Naive thymus-derived CD8-positive, alpha-beta T cell (primary cell): ENCODE data around the gene MAGED4B. TPM values are rescaled to one million over a fixed set of nuclear protein-coding genes. Genes with fewer than 3 reads are reported as not detected.
A peak's percentile ranks its signal among the peaks of the same experiment; 100 is the strongest.
"Not testable (repeated sequence)": the region's sequence is repeated elsewhere in the genome, so short reads cannot be mapped to it uniquely, and the experiment has no call there.

ENCODE experiments used
- ATAC-seq, 2 donors: fragments of 150-1000 bp; cut with Tn5 transposase in 1 of 2; sonication (Bioruptor Pico), chemical (Tn5 transposase) in 1 of 2; 1 replicate in 1 of 2; 2 replicates in 1 of 2; pipeline ENCODE4 v1.10.0; 2021; ENCODE audit warnings: mild to moderate bottlenecking in 2 of 2, moderate library complexity in 2 of 2
- POLR2A ChIA-PET: fragments of 350-600 bp; sonication (Branson Sonifier 250); formaldehyde crosslinking; loops from one replicate; lab custom pipeline; 2021; ENCODE audit warnings: antibody characterized with exemption; lab: Charles Lee
- DNase-seq, 10 donors: peaks; one replicate each; pipeline versions ENCODE4 v3.0.0 to v3.0.0-alpha.2; 2020 to 2022
- H3K27ac Mint-ChIP-seq, 10 donors: one replicate each; pipeline ENCODE4 v1.8.0; 2020 to 2022; ENCODE audit warnings: mild to moderate bottlenecking in 10 of 10, mixed read lengths in 10 of 10, moderate library complexity in 4 of 10, inconsistent platforms in 1 of 10
- H3K27me3 Mint-ChIP-seq, 5 donors: one replicate each; pipeline ENCODE4 v1.8.0; 2021 to 2022; ENCODE audit warnings: mixed read lengths in 5 of 5
- H3K36me3 Mint-ChIP-seq, 3 donors: one replicate each; pipeline ENCODE4 v1.8.0; 2020 to 2022; ENCODE audit warnings: mixed read lengths in 3 of 3, mild to moderate bottlenecking in 2 of 3, inconsistent platforms in 1 of 3
- H3K4me1 Mint-ChIP-seq, 4 donors: one replicate each; pipeline ENCODE4 v1.8.0; 2021 to 2022; ENCODE audit warnings: mixed read lengths in 4 of 4
- H3K4me3 Mint-ChIP-seq, 10 donors: one replicate each; pipeline ENCODE4 v1.8.0; 2020 to 2022; ENCODE audit warnings: mild to moderate bottlenecking in 10 of 10, mixed read lengths in 10 of 10, moderate library complexity in 6 of 10, inconsistent platforms in 1 of 10
- H3K9me3 Mint-ChIP-seq, 9 donors: one replicate each; pipeline ENCODE4 v1.8.0; 2020 to 2022; ENCODE audit warnings: mixed read lengths in 9 of 9, mild to moderate bottlenecking in 3 of 9, inconsistent platforms in 1 of 9, moderate library complexity in 1 of 9
- polyA plus RNA-seq, 3 donors: library from polyadenylated mRNA; unstranded; fragments of 300-500 nt; fragmentation: Illumina TruSeq; gene quantifications; one replicate each; pipeline ENCODE4 v1.2.3, GENCODE V29; 2021
- total RNA-seq, 8 experiments: library from RNA in 2 of 8; stranded (reverse) in 2 of 8; gene quantifications; one replicate each; pipeline ENCODE4 v1.2.3 and lab custom pipeline; 2021 to 2026

MAGED4B gene
- total RNA-seq (1 to 10 TPM; 2.2 to 3.5 TPM), polyA plus RNA-seq (1 to 10 TPM; 1.2 to 2.6 (median 2.0) TPM), total RNA-seq (lab: John Stamatoyannopoulos, UW) (0 reads per million in 6 experiments)

GRCh38 chrX:52068666-52069640, at the start of gene MAGED4B:
Gene MAGED4B, minus strand, starts transcription at chrX:52069183. Its CDS starts 1,011 bp downstream, at chrX:52068172.
- H3K4me3 Mint-ChIP-seq, H3K4me1 Mint-ChIP-seq, POLR2A ChIA-PET, H3K27me3 Mint-ChIP-seq, H3K9me3 Mint-ChIP-seq, DNase-seq, H3K36me3 Mint-ChIP-seq, H3K27ac Mint-ChIP-seq: not testable (repeated sequence)
- peak; percentile 39 to 44 for ATAC-seq

DNA sequence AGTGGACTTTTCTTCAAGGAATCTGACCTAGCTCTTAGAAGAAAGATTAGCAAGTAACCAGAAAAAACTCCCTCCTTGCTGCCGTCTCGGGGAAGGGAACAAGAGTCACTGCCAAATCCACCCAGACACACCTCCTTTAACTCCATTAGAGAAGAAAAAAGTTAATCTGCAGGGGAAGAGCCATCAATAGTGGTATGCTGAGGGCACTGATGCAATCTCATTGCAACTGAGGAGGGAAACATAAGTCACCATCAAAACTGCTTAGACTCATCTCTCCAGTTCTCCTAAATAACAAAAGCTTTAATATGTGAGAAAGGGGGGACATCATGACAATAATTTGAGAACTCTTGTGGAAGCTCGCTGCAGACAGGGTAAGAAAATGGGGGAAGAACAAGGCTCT, 49.3 kb upstream of the MAGED4B start:
- peaks cover 0 to 5% (median 0%) of the 10 kb centered on the region in 3 donors for H3K36me3 Mint-ChIP-seq
- no peak for DNase-seq
- no peak for ATAC-seq
- POLR2A ChIA-PET: no interaction called here
- H3K27ac Mint-ChIP-seq: no peak overlapping the region
- H3K9me3 Mint-ChIP-seq: peaks cover 0 to 14% (median 0%) of the 10 kb centered on the region in 9 donors
- peaks cover 3 to 10% (median 7%) of the 10 kb centered on the region in 5 donors for H3K27me3 Mint-ChIP-seq
- H3K4me3 Mint-ChIP-seq: no peak overlapping the region
- no peaks in the 10 kb centered on the region for H3K4me1 Mint-ChIP-seq

DNA sequence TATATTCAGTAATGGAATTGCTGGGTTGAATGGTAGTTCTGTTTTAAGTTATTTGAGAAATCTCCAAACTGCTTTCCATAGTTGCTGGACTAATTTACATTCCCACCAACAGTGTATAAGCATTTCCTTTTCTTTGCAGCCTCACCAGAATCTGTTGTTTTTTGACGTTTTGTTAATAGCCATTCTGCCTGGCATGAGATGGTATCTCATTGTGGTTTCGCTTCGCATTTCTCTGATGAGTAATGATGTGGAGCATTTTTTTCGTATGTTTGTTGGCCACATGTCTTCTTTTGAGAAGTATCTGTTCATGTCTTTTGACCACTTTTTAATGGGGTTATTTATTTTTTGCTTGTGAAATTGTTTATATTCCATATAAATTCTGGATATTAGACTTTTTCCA, 13.6 kb upstream of the MAGED4B start:
- Mint-ChIP-seq H3K36me3 (no peaks in the 10 kb centered on the region), H3K4me3 (no peak overlapping the region), H3K9me3 (peaks cover 0 to 7% (median 0%) of the 10 kb centered on the region in 9 donors), H3K27me3 (peaks cover 0 to 5% (median under 1%) of the 10 kb centered on the region in 5 donors), H3K27ac (no peak overlapping the region), H3K4me1 (peaks cover 0 to 22% (median 0%) of the 10 kb centered on the region in 4 donors)
- POLR2A ChIA-PET: no interaction called here
- ATAC-seq (no peak), DNase-seq (no peak)

DNA sequence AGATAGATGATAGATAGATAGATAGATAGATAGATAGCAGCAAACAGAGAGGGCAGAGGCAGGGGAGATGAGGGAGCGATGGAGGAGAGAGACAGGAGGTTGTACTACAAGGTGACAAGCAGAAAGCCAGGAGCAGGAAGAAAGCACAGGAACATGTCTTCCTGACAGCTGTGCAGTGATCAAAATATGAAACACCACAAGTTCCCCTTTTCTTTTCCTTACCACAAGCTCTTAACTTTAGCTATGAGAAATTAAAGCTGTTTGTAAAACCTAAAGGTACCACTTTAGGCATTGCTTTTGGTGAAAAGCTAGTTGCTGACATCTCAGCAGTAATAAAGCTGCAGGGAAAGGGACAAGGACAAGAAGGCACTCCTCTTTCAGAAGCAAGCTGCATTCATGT, 9.1 kb upstream of the MAGED4B start:
- no peak overlapping the region for H3K4me3 Mint-ChIP-seq
- H3K4me1 Mint-ChIP-seq: peaks cover 0 to 23% (median 0%) of the 10 kb centered on the region in 4 donors
- H3K27me3 Mint-ChIP-seq: peaks cover 0 to 7% (median 0%) of the 10 kb centered on the region in 5 donors
- DNase-seq: no peak
- no peak for ATAC-seq
- POLR2A ChIA-PET: no interaction called here
- no peaks in the 10 kb centered on the region for H3K9me3 Mint-ChIP-seq
- H3K36me3 Mint-ChIP-seq: no peaks in the 10 kb centered on the region
- no peak overlapping the region for H3K27ac Mint-ChIP-seq

DNA sequence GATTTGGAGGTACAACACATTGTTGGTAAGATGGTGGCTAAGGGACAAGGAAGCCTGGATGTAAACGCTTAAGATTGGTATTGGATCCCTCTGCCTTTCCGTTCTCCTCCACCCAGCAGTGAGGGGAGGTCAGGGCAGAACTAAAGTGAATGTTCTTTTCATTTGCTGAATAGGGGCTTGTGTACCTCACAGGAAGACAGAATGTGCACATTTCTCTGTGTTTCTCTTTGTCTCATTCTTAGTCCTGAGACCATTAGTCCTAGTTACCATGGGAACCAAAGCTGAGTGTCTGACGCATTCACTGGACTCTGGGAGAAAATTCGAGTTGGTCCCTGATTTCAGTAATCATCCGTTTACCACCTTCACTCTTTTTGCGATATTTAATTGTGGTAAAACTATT, 26.7 kb downstream of the MAGED4B start:
- H3K36me3 Mint-ChIP-seq, H3K27me3 Mint-ChIP-seq, H3K27ac Mint-ChIP-seq, ATAC-seq, H3K4me1 Mint-ChIP-seq, H3K9me3 Mint-ChIP-seq, H3K4me3 Mint-ChIP-seq, DNase-seq, POLR2A ChIA-PET: not testable (repeated sequence)

DNA sequence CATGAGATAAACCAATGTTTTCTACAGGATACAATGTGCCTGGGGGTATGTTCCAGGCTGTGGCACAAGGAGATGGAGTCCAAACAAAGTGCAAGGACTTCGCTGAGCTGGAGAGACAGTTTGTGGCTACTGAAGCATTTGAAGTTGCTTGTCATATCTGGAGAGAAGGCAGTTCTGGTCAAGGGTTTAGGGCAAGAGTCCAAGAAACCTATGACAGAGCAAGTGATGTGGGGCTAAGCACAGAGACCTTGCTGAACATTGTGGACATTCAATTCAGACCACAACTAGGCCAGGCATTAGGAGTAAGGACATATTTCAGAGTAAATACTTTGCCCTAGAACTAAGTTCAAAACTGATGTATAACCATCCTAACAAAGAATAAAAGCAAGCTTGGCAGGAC, 34.8 kb downstream of the MAGED4B start:
- ATAC-seq (no peak), DNase-seq (no peak)
- Mint-ChIP-seq H3K27me3 (peaks cover 0 to 4% (median 1%) of the 10 kb centered on the region in 5 donors), H3K4me1 (peaks cover 0 to 1% (median 0%) of the 10 kb centered on the region in 4 donors), H3K4me3 (no peak overlapping the region), H3K36me3 (no peaks in the 10 kb centered on the region), H3K27ac (no peak overlapping the region), H3K9me3 (no peaks in the 10 kb centered on the region)
- POLR2A ChIA-PET: no interaction called here

GRCh38 chrX:52031371-52031770, 37.6 kb downstream of the MAGED4B start:
- DNase-seq (no peak), ATAC-seq (no peak)
- Mint-ChIP-seq H3K9me3 (peaks cover 0 to 4% (median 0%) of the 10 kb centered on the region in 9 donors), H3K27me3 (peaks cover 0 to 23% (median 7%) of the 10 kb centered on the region in 5 donors), H3K36me3 (no peaks in the 10 kb centered on the region), H3K4me1 (no peaks in the 10 kb centered on the region), H3K27ac (no peak overlapping the region), H3K4me3 (no peak overlapping the region)
- POLR2A ChIA-PET: no interaction called here

DNA sequence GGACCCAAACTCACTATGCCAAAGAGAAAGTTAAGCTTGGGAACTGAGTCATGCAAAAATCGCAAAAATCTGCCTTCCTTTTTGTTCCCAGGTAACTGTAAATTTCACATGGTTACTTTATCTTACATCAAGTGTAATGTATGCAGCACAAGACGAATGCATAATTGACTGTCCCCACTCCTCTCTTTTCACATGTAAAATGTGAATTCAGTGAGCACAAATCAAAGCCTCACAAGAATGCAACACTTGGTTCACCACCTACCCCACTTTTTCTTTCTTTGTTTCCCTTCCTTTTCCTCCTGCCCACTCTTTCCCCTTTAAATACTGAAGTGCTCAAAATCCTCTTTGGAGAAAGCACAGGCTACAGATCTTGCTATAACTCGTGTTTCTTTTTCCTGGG, 53.2 kb downstream of the MAGED4B start:
- Mint-ChIP-seq H3K4me1 (peaks cover 0 to 4% (median 0%) of the 10 kb centered on the region in 4 donors), H3K27ac (no peak overlapping the region), H3K4me3 (no peak overlapping the region), H3K36me3 (no peaks in the 10 kb centered on the region), H3K27me3 (peaks cover 0 to 12% (median 4%) of the 10 kb centered on the region in 5 donors), H3K9me3 (peaks cover 0 to 1% (median 0%) of the 10 kb centered on the region in 9 donors)
- ATAC-seq (no peak), DNase-seq (no peak)
- POLR2A ChIA-PET: no interaction called here

Other genes with a start within 250 kb of the MAGED4B start
- 10 to 100 TPM; 38.6 to 40.5 TPM for gene MAGED1, start 175.6 kb downstream of the MAGED4B start, total RNA-seq
- gene MAGED1, start 175.6 kb downstream of the MAGED4B start, polyA plus RNA-seq: 10 to 100 TPM; 48.7 to 81.9 (median 49.9) TPM
- 1 to 10 TPM; 1.4 to 1.5 TPM for gene MAGED4, start 115.7 kb upstream of the MAGED4B start, total RNA-seq
- 1 to 10 TPM; 1.5 to 2.2 (median 1.7) TPM for gene MAGED4, start 115.7 kb upstream of the MAGED4B start, polyA plus RNA-seq